HL-60 (cell line): ENCODE results near the gene FEN1.

Source experiments
- CTCF ChIP-seq: IDR thresholded peaks from one replicate; pipeline ENCODE4 v1.5.1; 2011; ENCODE audit warnings: low read length, control low read depth, inconsistent platforms; ENCODE audit not compliant: insufficient read depth
- GABPA ChIP-seq: IDR thresholded peaks from 2 replicates; pipeline ENCODE4 v1.6.1; 2012; ENCODE audit warnings: low read depth
- POLR2AphosphoS5 ChIP-seq: IDR thresholded peaks from 2 replicates; pipeline ENCODE4 v1.6.1; 2012; ENCODE audit warnings: low read depth
- REST ChIP-seq: IDR thresholded peaks from 2 replicates; pipeline ENCODE4 v1.6.1; 2012; ENCODE audit warnings: low read depth; ENCODE audit not compliant: insufficient replicate concordance
- SPI1 ChIP-seq: IDR thresholded peaks from 2 replicates; pipeline ENCODE4 v1.6.1; 2012; ENCODE audit warnings: low read depth, mild to moderate bottlenecking, borderline replicate concordance

GRCh38 chr11:61780581-61781162 is 12.0 kb upstream of the FEN1 start:
- TF ChIP-seq CTCF (no peak), POLR2AphosphoS5 (no peak), REST (no peak), GABPA (no peak), SPI1 (no peak)
